Trophoblast cell (in vitro differentiated cells and primary cell): ENCODE results near the gene ZDHHC20.
A peak's percentile ranks its signal among the peaks of the same experiment; 100 is the strongest.
"Not testable (repeated sequence)": the region's sequence is repeated elsewhere in the genome, so short reads cannot be mapped to it uniquely, and the experiment has no call there.

ENCODE experiments used
- DNase-seq, 2 donors: peaks; one replicate each; pipeline ENCODE4 v3.0.0-alpha.2; 2016
- H2AFZ ChIP-seq: 2 replicates; pipeline ENCODE4 v1.6.1; 2013; ENCODE audit warnings: low read length, moderate library complexity, mild to moderate bottlenecking; ENCODE audit not compliant: insufficient read depth, poor library complexity
- H2AK5ac ChIP-seq: 2 replicates; pipeline ENCODE4 v1.6.1; 2013; ENCODE audit warnings: mild to moderate bottlenecking, low read length
- H2BK120ac ChIP-seq: 2 replicates; pipeline ENCODE4 v1.6.1; 2013; ENCODE audit warnings: low read length, mild to moderate bottlenecking, moderate library complexity; ENCODE audit not compliant: insufficient read depth, poor library complexity
- H2BK12ac ChIP-seq: 2 replicates; pipeline ENCODE4 v1.6.1; 2013; ENCODE audit warnings: mild to moderate bottlenecking, low read length, moderate library complexity
- H2BK5ac ChIP-seq: 2 replicates; pipeline ENCODE4 v1.6.1; 2013; ENCODE audit warnings: low read length, low read depth, moderate library complexity, mild to moderate bottlenecking; ENCODE audit not compliant: poor library complexity
- H3K14ac ChIP-seq: 2 replicates; pipeline ENCODE4 v1.6.1; 2013; ENCODE audit warnings: mild to moderate bottlenecking, low read length
- H3K18ac ChIP-seq: 2 replicates; pipeline ENCODE4 v1.6.1; 2013; ENCODE audit warnings: mild to moderate bottlenecking, low read length
- H3K23ac ChIP-seq: 2 replicates; pipeline ENCODE4 v1.6.1; 2013; ENCODE audit warnings: low read length
- H3K27ac ChIP-seq: 2 replicates; pipeline ENCODE4 v1.5.1; 2013; ENCODE audit warnings: low read depth, mild to moderate bottlenecking, inconsistent platforms, low read length, moderate library complexity
- H3K27me3 ChIP-seq: 2 replicates; pipeline ENCODE4 v1.6.1; 2013; ENCODE audit warnings: inconsistent platforms, mild to moderate bottlenecking, low read length, moderate library complexity; ENCODE audit not compliant: insufficient read depth
- H3K36me3 ChIP-seq, 2 experiments: 1 replicate in 1 of 2; 2 replicates in 1 of 2; pipeline ENCODE4 v1.6.1; 2013; ENCODE audit warnings: low read length in 2 of 2, mild to moderate bottlenecking in 2 of 2, moderate library complexity in 1 of 2; ENCODE audit not compliant: insufficient read depth in 2 of 2, control insufficient read depth in 1 of 2
- H3K4ac ChIP-seq: 2 replicates; pipeline ENCODE4 v1.6.1; 2013; ENCODE audit warnings: low read depth, mild to moderate bottlenecking, low read length, moderate library complexity
- H3K4me1 ChIP-seq, 2 experiments: 1 replicate in 1 of 2; 2 replicates in 1 of 2; pipeline ENCODE4 v1.6.1; 2013; ENCODE audit warnings: low read length in 2 of 2, mild to moderate bottlenecking in 2 of 2, moderate library complexity in 1 of 2; ENCODE audit not compliant: insufficient read depth in 2 of 2, control insufficient read depth in 1 of 2
- H3K4me2 ChIP-seq: 2 replicates; pipeline ENCODE4 v1.6.1; 2013; ENCODE audit warnings: inconsistent platforms, mild to moderate bottlenecking, low read length, moderate library complexity
- H3K4me3 ChIP-seq: 2 replicates; pipeline ENCODE4 v1.5.1; 2013; ENCODE audit warnings: mild to moderate bottlenecking, low read depth, low read length, inconsistent platforms
- H3K79me1 ChIP-seq: one replicate; pipeline ENCODE4 v1.6.1; 2013; ENCODE audit warnings: low read length
- H3K79me2 ChIP-seq: 2 replicates; pipeline ENCODE4 v1.6.1; 2013; ENCODE audit warnings: low read length, mild to moderate bottlenecking; ENCODE audit not compliant: control insufficient read depth, insufficient read depth, poor library complexity
- H3K9ac ChIP-seq: 2 replicates; pipeline ENCODE4 v1.6.1; 2013; ENCODE audit warnings: mild to moderate bottlenecking, low read length
- H3K9me3 ChIP-seq: 2 replicates; pipeline ENCODE4 v1.6.1; 2013; ENCODE audit warnings: low read depth, mild to moderate bottlenecking, control low read depth, inconsistent platforms, low read length; ENCODE audit not compliant: insufficient read depth
- H4K12ac ChIP-seq: 2 replicates; pipeline ENCODE4 v1.6.1; 2013; ENCODE audit warnings: low read depth, mild to moderate bottlenecking, low read length, moderate library complexity
- H4K8ac ChIP-seq: 2 replicates; pipeline ENCODE4 v1.6.1; 2013; ENCODE audit warnings: low read depth, mild to moderate bottlenecking, low read length, moderate library complexity
- H4K91ac ChIP-seq: one replicate; pipeline ENCODE4 v1.6.1; 2013; ENCODE audit warnings: low read depth, mild to moderate bottlenecking, low read length, moderate library complexity
- WGBS: extraction: QIAGEN DNeasy Blood & Tissue Kit; methylation state at CpG from one replicate; pipeline ENCODE4 v1.1.7; 2013; ENCODE audit warnings: missing lambda C conversion rate; ENCODE audit not compliant: insufficient read length, insufficient coverage; ENCODE audit errors: extremely low coverage; 5-methylcytosine and 5-hydroxymethylcytosine counted together

ZDHHC20 gene

DNA sequence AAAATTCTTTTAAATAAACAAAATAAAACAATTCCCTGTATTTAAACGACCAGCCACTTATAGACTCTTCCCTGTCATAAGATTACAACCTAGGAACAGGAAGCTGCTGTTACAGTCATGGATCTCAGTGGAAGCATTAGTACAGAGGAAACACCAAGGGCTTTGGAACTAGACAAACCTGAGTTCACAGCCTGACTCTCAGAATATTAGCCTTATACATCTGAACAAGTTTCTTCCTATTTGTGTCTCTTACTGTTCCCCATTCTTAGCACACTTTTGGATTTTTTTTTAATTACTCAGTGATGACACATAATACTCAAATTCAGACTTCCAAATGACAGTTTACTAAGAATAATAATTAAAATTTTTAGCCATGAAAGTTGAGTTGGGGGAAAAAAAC is 46.1 kb downstream of the ZDHHC20 start:
- Histone ChIP-seq H3K79me1 (no peaks in the 10 kb centered on the region), H4K8ac (no peak overlapping the region), H3K4me2 (no peak overlapping the region), H2BK120ac (no peak overlapping the region), H3K27me3 (no peaks in the 10 kb centered on the region), H2AFZ (no peak overlapping the region), H3K23ac (no peak overlapping the region), H3K18ac (no peak overlapping the region), H4K12ac (no peak overlapping the region), H3K36me3 (peaks cover 12 to 18% of the 10 kb centered on the region in 2 experiments), H3K4ac (no peak overlapping the region), H2BK5ac (no peak overlapping the region), H4K91ac (no peak overlapping the region), H3K9ac (no peak overlapping the region), H3K4me3 (no peak overlapping the region), H3K79me2 (no peaks in the 10 kb centered on the region), H2AK5ac (no peak overlapping the region), H3K9me3 (peaks cover 1% of the 10 kb centered on the region), H3K4me1 (peaks cover 4 to 9% of the 10 kb centered on the region in 2 experiments), H3K27ac (no peak overlapping the region), H3K14ac (no peak overlapping the region), H2BK12ac (no peak overlapping the region)
- 100% methylated on average over 1 of the region's 1 CpG for WGBS
- peak in 1 of 2 donors; percentile 37 for DNase-seq

DNA sequence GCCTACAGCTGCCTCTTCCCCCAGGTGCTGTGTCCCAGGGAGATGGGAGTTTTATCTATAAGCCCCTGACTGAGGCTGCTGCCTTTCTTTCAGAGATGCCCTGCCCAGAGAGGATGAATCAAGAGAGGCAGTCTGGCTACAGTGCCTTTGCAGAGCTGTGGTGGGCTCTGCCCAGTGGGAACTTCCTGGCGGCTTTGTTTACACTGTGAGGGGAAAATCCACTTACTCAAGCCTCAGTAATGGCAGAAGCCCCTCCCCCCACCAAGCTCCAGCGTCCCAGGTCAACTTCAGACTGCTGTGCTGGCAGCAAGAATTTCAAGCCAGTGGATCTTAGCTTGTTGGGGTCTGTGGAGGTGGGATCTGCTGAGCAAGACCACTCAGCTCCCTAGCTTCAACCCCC is 48.6 kb downstream of the ZDHHC20 start:
- H2BK120ac ChIP-seq, H3K4me2 ChIP-seq, H3K23ac ChIP-seq, H3K79me2 ChIP-seq, H2BK12ac ChIP-seq, DNase-seq, H3K79me1 ChIP-seq, H3K14ac ChIP-seq, H3K4ac ChIP-seq, H4K12ac ChIP-seq, H3K9me3 ChIP-seq, H3K27ac ChIP-seq, H3K4me3 ChIP-seq, H3K27me3 ChIP-seq, H2AK5ac ChIP-seq, H4K91ac ChIP-seq, H2BK5ac ChIP-seq, H3K18ac ChIP-seq, H3K4me1 ChIP-seq, H3K9ac ChIP-seq, H4K8ac ChIP-seq, H2AFZ ChIP-seq: not testable (repeated sequence)
- no CpG with 5 or more reads among the region's 2 CpGs for WGBS
- H3K36me3 ChIP-seq = peaks cover 12 to 18% of the 10 kb centered on the region in 2 experiments

DNA sequence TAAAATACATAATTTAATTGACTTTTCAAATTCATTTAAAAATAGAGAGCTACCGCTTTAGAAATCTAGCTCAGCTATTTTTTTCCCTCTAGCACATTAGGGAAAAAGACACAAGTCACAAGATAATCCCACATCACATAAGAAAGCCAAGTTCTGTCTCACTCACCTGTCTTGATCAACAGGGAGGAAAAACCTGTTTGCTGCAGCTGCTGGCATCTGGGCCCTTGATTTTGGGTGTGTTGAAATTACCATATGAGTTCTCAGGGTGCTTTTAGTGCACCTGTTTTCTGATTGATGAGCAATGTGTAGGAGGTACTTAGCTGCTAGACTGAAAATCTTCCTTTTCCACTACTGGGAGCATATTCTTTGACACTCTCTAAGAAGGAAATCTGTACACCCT is 53.8 kb downstream of the ZDHHC20 start:
- WGBS = no CpG with 5 or more reads among the region's 1 CpG
- peak in 1 of 2 donors; percentile 49 for DNase-seq
- no peak overlapping the region for H2BK5ac ChIP-seq
- H2BK12ac ChIP-seq = no peak overlapping the region
- no peak overlapping the region for H3K27ac ChIP-seq
- H3K9ac ChIP-seq = no peak overlapping the region
- no peak overlapping the region for H3K14ac ChIP-seq
- H4K12ac ChIP-seq = no peak overlapping the region
- no peak overlapping the region for H4K91ac ChIP-seq
- no peak overlapping the region for H2BK120ac ChIP-seq
- H3K4me2 ChIP-seq = no peak overlapping the region
- no peak overlapping the region for H2AK5ac ChIP-seq
- H3K23ac ChIP-seq = no peak overlapping the region
- no peak overlapping the region for H3K18ac ChIP-seq
- H3K36me3 ChIP-seq = peaks cover 11 to 12% of the 10 kb centered on the region in 2 experiments
- no peak overlapping the region for H4K8ac ChIP-seq
- H3K4ac ChIP-seq = no peak overlapping the region
- H3K4me1 ChIP-seq = peaks cover 0 to 4% of the 10 kb centered on the region in 2 experiments
- H3K4me3 ChIP-seq = no peak overlapping the region
- no peaks in the 10 kb centered on the region for H3K79me1 ChIP-seq
- H2AFZ ChIP-seq = no peak overlapping the region
- no peaks in the 10 kb centered on the region for H3K27me3 ChIP-seq
- H3K9me3 ChIP-seq = no peaks in the 10 kb centered on the region
- H3K79me2 ChIP-seq = no peaks in the 10 kb centered on the region

DNA sequence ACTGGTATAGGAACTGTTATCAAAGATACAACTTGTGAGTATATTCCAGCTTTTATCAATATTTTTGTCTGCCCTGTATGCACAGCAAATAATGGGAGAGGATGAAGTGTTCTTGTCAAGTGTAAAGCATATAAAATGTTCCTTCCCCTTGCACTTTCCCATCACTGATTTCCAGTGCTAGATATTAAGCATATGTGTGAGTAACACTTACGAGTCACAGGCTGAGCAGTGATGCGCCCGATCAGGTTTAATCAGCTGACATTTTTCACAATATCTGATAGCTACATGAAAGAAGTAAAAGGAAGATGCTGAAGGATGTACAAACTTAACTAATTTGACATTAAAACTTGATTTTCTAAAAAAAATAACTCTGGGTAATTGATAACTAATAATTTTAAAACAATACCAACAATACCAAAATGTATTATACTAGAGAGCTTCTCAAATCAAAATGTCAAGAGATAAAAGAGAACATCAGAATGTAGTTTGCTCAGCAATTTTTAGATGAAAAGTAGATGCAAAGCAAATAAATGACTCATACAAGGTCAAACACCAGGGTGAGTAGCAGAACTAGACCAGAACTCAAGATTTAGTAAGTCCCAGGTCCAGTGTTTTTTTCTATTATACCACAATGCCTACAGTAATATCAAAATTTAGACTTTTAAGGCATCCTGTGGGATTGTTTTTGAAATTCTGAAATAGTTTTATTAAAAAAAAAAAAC is 56.4 kb downstream of the ZDHHC20 start:
- H4K91ac ChIP-seq = no peak overlapping the region
- DNase-seq = no peak
- no peak overlapping the region for H2BK5ac ChIP-seq
- WGBS = no CpG with 5 or more reads among the region's 3 CpGs
- peaks cover 10 to 17% of the 10 kb centered on the region in 2 experiments for H3K36me3 ChIP-seq
- no peak overlapping the region for H4K12ac ChIP-seq
- H3K4me3 ChIP-seq = no peak overlapping the region
- H3K18ac ChIP-seq = no peak overlapping the region
- H3K14ac ChIP-seq = no peak overlapping the region
- no peaks in the 10 kb centered on the region for H3K79me2 ChIP-seq
- no peaks in the 10 kb centered on the region for H3K4me1 ChIP-seq
- H3K4me2 ChIP-seq = no peak overlapping the region
- no peaks in the 10 kb centered on the region for H3K27me3 ChIP-seq
- H2AK5ac ChIP-seq = no peak overlapping the region
- no peak overlapping the region for H4K8ac ChIP-seq
- no peaks in the 10 kb centered on the region for H3K9me3 ChIP-seq
- H3K4ac ChIP-seq = no peak overlapping the region
- H3K27ac ChIP-seq = no peak overlapping the region
- H3K23ac ChIP-seq = no peak overlapping the region
- no peak overlapping the region for H3K9ac ChIP-seq
- H2AFZ ChIP-seq = no peak overlapping the region
- H2BK120ac ChIP-seq = no peak overlapping the region
- H3K79me1 ChIP-seq = no peaks in the 10 kb centered on the region
- H2BK12ac ChIP-seq = no peak overlapping the region
